ENCODE measurements around the gene SERPINB6. TPM values are rescaled to one million over a fixed set of nuclear protein-coding genes. Genes with fewer than 3 reads are reported as not detected.

SERPINB6 gene
- total and polyA plus RNA-seq, 9 of the 15 experiments (the other 6 are each of a cell fraction or from before 2014, with no cell fraction given): 86.6 to 211 (median 143) TPM

GRCh38 chr6:2989332-2990247 lies 18.2 kb upstream of the SERPINB6 start (continued):
- TF ChIP-seq NR2C2 (CRISPR knock-in tag; IDR thresholded peaks at IDR 0.05) (no peak), NR2C2 (tag; IDR thresholded peaks at IDR 0.05) (no peak), THAP12 (CRISPR knock-in tag; IDR thresholded peaks at IDR 0.05) (no peak), MCM3 (IDR thresholded peaks at IDR 0.05) (no peak), BCL6 (CRISPR knock-in tag; IDR thresholded peaks at IDR 0.05) (no peak), RBM14 (IDR thresholded peaks at IDR 0.05; ENCODE audit: borderline replicate concordance, insufficient read depth, low read depth, low read length) (no peak), MCM5 (IDR thresholded peaks at IDR 0.05; ENCODE audit: low read depth) (no peak), ZBTB43 (CRISPR knock-in tag; IDR thresholded peaks at IDR 0.05) (no peak), CEBPZ (IDR thresholded peaks at IDR 0.05; ENCODE audit: borderline replicate concordance, low read depth, low read length) (no peak), ADNP (tag; IDR thresholded peaks at IDR 0.05) (no peak), MIER1 (IDR thresholded peaks at IDR 0.05; ENCODE audit: low read depth) (peak; percentile 77), CXXC5 (CRISPR knock-in tag; IDR thresholded peaks at IDR 0.05) (peak; percentile 95), TCF3 (CRISPR knock-in tag; IDR thresholded peaks at IDR 0.05) (no peak), HDAC2 (IDR thresholded peaks at IDR 0.05) (peak; percentile 81), EP400 (IDR thresholded peaks at IDR 0.05) (peak; percentile 81), ELK1 (CRISPR knock-in tag; IDR thresholded peaks at IDR 0.05) (no peak), ZBTB34 (CRISPR knock-in tag; IDR thresholded peaks at IDR 0.05) (no peak), ZNF785 (CRISPR knock-in tag; IDR thresholded peaks at IDR 0.05) (no peak)

Measured in K562 (cell line).